OCI-LY1 (cell line): ENCODE measurements around the gene UFSP2.

ENCODE experiments used
- EZH2 ChIP-seq: fragments of 200-600 bp; sonication (generic), shearing (Covaris generic); IDR thresholded peaks from 2 replicates; pipeline ENCODE4 v1.8.0; 2017; ENCODE audit warnings: borderline replicate concordance, mixed run types, mild to moderate bottlenecking, antibody characterized with exemption, low read length, moderate library complexity, mixed read lengths
- TF ChIP-seq, protein P1 (sequence below): fragments of 200-600 bp; sonication (generic), shearing (Covaris generic); IDR thresholded peaks from 2 replicates; pipeline ENCODE4 v1.5.1; 2017; ENCODE audit warnings: mild to moderate bottlenecking, antibody characterized with exemption, low read length, moderate library complexity, mixed read lengths

DNA sequence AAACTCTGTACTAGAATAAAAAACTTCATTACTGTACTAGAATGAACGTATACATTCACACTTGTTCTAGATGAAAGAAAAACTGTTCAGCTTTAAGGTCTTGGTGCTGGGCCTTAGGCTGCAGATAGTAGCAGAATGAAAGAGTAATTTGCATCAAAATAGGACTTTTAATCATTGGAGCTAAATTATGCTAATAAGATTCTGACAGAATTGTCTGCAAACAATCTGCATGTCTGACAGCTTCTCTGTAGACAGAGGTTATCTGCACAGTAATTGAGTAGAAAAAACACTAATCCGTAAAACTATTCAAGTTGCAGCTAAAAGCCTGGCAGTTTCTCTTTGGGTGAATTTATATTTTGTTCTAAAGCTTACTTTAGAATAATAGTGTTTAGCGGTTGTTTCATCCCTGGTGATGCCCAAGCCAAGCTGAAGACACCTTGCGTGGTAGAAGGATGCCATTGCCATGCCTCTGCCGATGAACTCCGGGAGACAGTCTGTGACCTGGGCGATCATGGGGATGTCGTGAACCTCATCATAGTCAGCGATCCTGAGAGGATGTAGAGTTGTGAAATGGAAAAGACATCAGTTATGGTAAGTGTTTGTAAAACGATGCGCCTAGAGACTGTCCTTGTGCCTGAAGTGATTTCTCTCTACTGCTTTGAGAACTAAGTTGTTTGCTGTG is 55.4 kb downstream of the UFSP2 start:
- no peak for TF ChIP-seq EZH2
- TF ChIP-seq, protein P1, sequence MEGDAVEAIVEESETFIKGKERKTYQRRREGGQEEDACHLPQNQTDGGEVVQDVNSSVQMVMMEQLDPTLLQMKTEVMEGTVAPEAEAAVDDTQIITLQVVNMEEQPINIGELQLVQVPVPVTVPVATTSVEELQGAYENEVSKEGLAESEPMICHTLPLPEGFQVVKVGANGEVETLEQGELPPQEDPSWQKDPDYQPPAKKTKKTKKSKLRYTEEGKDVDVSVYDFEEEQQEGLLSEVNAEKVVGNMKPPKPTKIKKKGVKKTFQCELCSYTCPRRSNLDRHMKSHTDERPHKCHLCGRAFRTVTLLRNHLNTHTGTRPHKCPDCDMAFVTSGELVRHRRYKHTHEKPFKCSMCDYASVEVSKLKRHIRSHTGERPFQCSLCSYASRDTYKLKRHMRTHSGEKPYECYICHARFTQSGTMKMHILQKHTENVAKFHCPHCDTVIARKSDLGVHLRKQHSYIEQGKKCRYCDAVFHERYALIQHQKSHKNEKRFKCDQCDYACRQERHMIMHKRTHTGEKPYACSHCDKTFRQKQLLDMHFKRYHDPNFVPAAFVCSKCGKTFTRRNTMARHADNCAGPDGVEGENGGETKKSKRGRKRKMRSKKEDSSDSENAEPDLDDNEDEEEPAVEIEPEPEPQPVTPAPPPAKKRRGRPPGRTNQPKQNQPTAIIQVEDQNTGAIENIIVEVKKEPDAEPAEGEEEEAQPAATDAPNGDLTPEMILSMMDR, result no peak
